CD4-positive, alpha-beta T cell treated with Interleukin-6 for 4 hours (primary cell): ENCODE data around the gene EVX2.

ENCODE experiments used
- DNase-seq: peaks from one replicate; pipeline ENCODE4 v3.0.0-alpha.2; 2020; ENCODE audit warnings: mixed read lengths

The EVX2 gene

GRCh38 chr2:176035013-176035691, 48.6 kb downstream of the EVX2 start:
- DNase-seq, result no peak

DNA sequence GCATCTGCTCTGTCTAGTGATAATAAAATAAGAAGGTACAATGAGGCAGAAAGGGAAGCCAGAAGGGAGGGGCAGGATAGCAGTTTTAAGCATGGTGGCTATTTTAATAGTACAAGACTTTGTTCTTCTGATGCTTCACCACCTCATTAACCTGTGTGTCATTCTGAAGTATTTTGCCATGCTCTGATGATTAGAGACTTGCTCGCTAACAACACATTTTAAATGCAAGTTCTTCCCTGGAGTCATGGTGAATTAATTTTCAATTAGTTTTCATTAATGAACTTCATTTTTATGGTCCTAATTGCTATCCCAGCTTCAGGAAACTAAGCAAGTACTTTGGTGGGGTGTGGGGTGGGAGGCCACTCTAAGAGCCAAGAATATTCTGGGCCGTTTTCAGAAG, 56.0 kb downstream of the EVX2 start:
- DNase-seq, result no peak
